HL-60/S4 treated with retinoic acid at 250 ng/mL for 4 days and 3 days (cell line): ENCODE measurements around the gene NAB1.
"Not testable (repeated sequence)": the region's sequence is repeated elsewhere in the genome, so short reads cannot be mapped to it uniquely, and the experiment has no call there.

Experiments
- in situ Hi-C: fragments of 300-500 bp; cut with MboI; formaldehyde crosslinking; loops from 2 replicates; pipeline ENCODE4 v1.7.0; 2022; ENCODE audit warnings: low sequenced_read_pairs

NAB1 gene

GRCh38 chr2:190670182-190670946 lies 21.5 kb downstream of the NAB1 start:
- in situ Hi-C loops: no loop called here

- in situ Hi-C loops: no loop called here
Observed at GRCh38 chr2:190674966-190675650, 26.2 kb downstream of the NAB1 start.

- in situ Hi-C loops: no loop called here
Observed at GRCh38 chr2:190677255-190677654, 28.4 kb downstream of the NAB1 start.

GRCh38 chr2:190678444-190679162 lies 29.7 kb downstream of the NAB1 start:
- in situ Hi-C loops: no loop called here

- in situ Hi-C loops: no loop called here
Observed at GRCh38 chr2:190679391-190679790, 30.5 kb downstream of the NAB1 start.

- in situ Hi-C loops: no loop called here
Observed at GRCh38 chr2:190679813-190680591, 31.1 kb downstream of the NAB1 start.

GRCh38 chr2:190682168-190682567 lies 33.3 kb downstream of the NAB1 start:
- in situ Hi-C loops: no loop called here

- in situ Hi-C loops: no loop called here
Observed at GRCh38 chr2:190683802-190684201, 34.9 kb downstream of the NAB1 start.

- in situ Hi-C loops: no loop called here
Observed at GRCh38 chr2:190684931-190685330, 36.0 kb downstream of the NAB1 start.

GRCh38 chr2:190685333-190685732 lies 36.5 kb downstream of the NAB1 start:
- in situ Hi-C loops: no loop called here

- in situ Hi-C loops: no loop called here
Observed at GRCh38 chr2:190693533-190694232, 44.8 kb downstream of the NAB1 start.

GRCh38 chr2:190694479-190694878 lies 45.6 kb downstream of the NAB1 start:
- in situ Hi-C loops: no loop called here

- in situ Hi-C loops: no loop called here
Observed at GRCh38 chr2:190695739-190696138, 46.9 kb downstream of the NAB1 start.

- in situ Hi-C loops: no loop called here
Observed at GRCh38 chr2:190696792-190697398, 48.0 kb downstream of the NAB1 start.

- in situ Hi-C loops: no loop called here
Observed at GRCh38 chr2:190697421-190697820, 48.5 kb downstream of the NAB1 start.

- in situ Hi-C loops: no loop called here
Observed at GRCh38 chr2:190698895-190699294, 50.0 kb downstream of the NAB1 start.

- in situ Hi-C loops: no loop called here
Observed at GRCh38 chr2:190701586-190701985, 52.7 kb downstream of the NAB1 start.

- in situ Hi-C loops: no loop called here
Observed at GRCh38 chr2:190705280-190705679, 56.4 kb downstream of the NAB1 start.

- in situ Hi-C loops: no loop called here
Observed at GRCh38 chr2:190707726-190708125, 58.8 kb downstream of the NAB1 start.

GRCh38 chr2:190708650-190709049 lies 59.8 kb downstream of the NAB1 start:
- in situ Hi-C loops: not testable (repeated sequence)
